ENCODE results near the gene GRM5. TPM values are rescaled to one million over a fixed set of nuclear protein-coding genes. Genes with fewer than 3 reads are reported as not detected.

Gene GRM5
- total RNA-seq, 1 experiment from 2014 or later = 0.03 TPM

- TF ChIP-seq CTCF (IDR thresholded peaks at IDR 0.05) (no peak), TCF7L2 (IDR thresholded peaks at IDR 0.05; ENCODE audit: low read depth, low read length) (no peak), REST (IDR thresholded peaks at IDR 0.05; ENCODE audit: insufficient read depth in 1 of 2, low read depth in 2 of 2, low read length in 1 of 2) (no peak), SIN3A (IDR thresholded peaks at IDR 0.05; ENCODE audit: borderline replicate concordance, insufficient read depth, low read depth, low read length) (no peak), POLR2AphosphoS5 (IDR thresholded peaks at IDR 0.05; ENCODE audit: low read depth, low read length) (no peak)
- no peak for ATAC-seq
- Histone ChIP-seq H3K36me3 (ENCODE audit: control insufficient read depth, insufficient read depth, low read length) (no peaks in the 10 kb centered on the region), H3K9me3 (ENCODE audit: control insufficient read depth, insufficient read depth, low read depth, low read length) (no peaks in the 10 kb centered on the region), H3K27me3 (ENCODE audit: control insufficient read depth, insufficient read depth, low read length) (no peaks in the 10 kb centered on the region), H3K4me1 (ENCODE audit: control insufficient read depth, insufficient read depth, low read length) (no peaks in the 10 kb centered on the region), H3K4me3 (ENCODE audit: low read depth in 2 of 2, low read length in 2 of 2) (no peak overlapping the region), H3K27ac (ENCODE audit: low read length) (no peak overlapping the region)
- no peak for DNase-seq (ENCODE audit: low read depth, low spot score)
- CTCF ChIA-PET = no interaction called here
- POLR2A ChIA-PET = no interaction called here
- intact Hi-C loops (cut with micrococcal nuclease; ENCODE audit: unreplicated experiment) = no loop called here
- no TSS peak for BruUV-seq (replicated peaks)
- in situ Hi-C loops (cut with HindIII; ENCODE audit: low pct_unique_long_range_greater_than_20kb, low sequenced_read_pairs) = no loop called here
Observed at GRCh38 chr11:88594274-88594950, 471.4 kb downstream of the GRM5 start.

- in situ Hi-C loops (cut with HindIII; ENCODE audit: low pct_unique_long_range_greater_than_20kb, low sequenced_read_pairs) = no loop called here
- DNase-seq (ENCODE audit: low read depth, low spot score) (no peak), ATAC-seq (no peak)
- no TSS peak for BruUV-seq (replicated peaks)
- Histone ChIP-seq H3K27me3 (ENCODE audit: control insufficient read depth, insufficient read depth, low read length) (no peaks in the 10 kb centered on the region), H3K4me1 (ENCODE audit: control insufficient read depth, insufficient read depth, low read length) (no peaks in the 10 kb centered on the region), H3K9me3 (ENCODE audit: control insufficient read depth, insufficient read depth, low read depth, low read length) (no peaks in the 10 kb centered on the region), H3K4me3 (ENCODE audit: low read depth in 2 of 2, low read length in 2 of 2) (no peak overlapping the region), H3K36me3 (ENCODE audit: control insufficient read depth, insufficient read depth, low read length) (no peaks in the 10 kb centered on the region), H3K27ac (ENCODE audit: low read length) (no peak overlapping the region)
- CTCF ChIA-PET = no interaction called here
- TF ChIP-seq REST (IDR thresholded peaks at IDR 0.05; ENCODE audit: insufficient read depth in 1 of 2, low read depth in 2 of 2, low read length in 1 of 2) (no peak), SIN3A (IDR thresholded peaks at IDR 0.05; ENCODE audit: borderline replicate concordance, insufficient read depth, low read depth, low read length) (no peak), TCF7L2 (IDR thresholded peaks at IDR 0.05; ENCODE audit: low read depth, low read length) (no peak), POLR2AphosphoS5 (IDR thresholded peaks at IDR 0.05; ENCODE audit: low read depth, low read length) (no peak), CTCF (IDR thresholded peaks at IDR 0.05) (no peak)
- intact Hi-C loops (cut with micrococcal nuclease; ENCODE audit: unreplicated experiment) = no loop called here
- POLR2A ChIA-PET = interaction anchor here (0.6 kb wide), 1 partner anchor 617 kb away, joined by 3 read pairs; no protein-coding TSS in a partner anchor
Observed at GRCh38 chr11:88590361-88590760, 475.4 kb downstream of the GRM5 start.

Measured in Panc1 (cell line).